GM18507 (cell line): ENCODE results near the gene MSL1.

Experiments
- DNase-seq: peaks from one replicate; pipeline ENCODE4 v3.0.0; 2011; ENCODE audit warnings: low read depth; ENCODE audit not compliant: insufficient read length; ENCODE audit errors: extremely low spot score
- FAIRE-seq: peaks from 2 replicates; lab custom pipeline; 2011; peaks lifted over from hg19 to GRCh38; lab: Jason Lieb, UNC

The MSL1 gene

GRCh38 chr17:40167685-40168261, 46.0 kb downstream of the MSL1 start:
- FAIRE-seq (no peak), DNase-seq (no peak)

- DNase-seq (no peak), FAIRE-seq (peak; percentile 73)
Observed at GRCh38 chr17:40168262-40168832, 46.6 kb downstream of the MSL1 start.

GRCh38 chr17:40170325-40170724, 48.6 kb downstream of the MSL1 start:
- no peak for DNase-seq
- no peak for FAIRE-seq

GRCh38 chr17:40171750-40172149, 50.0 kb downstream of the MSL1 start:
- no peak for DNase-seq
- no peak for FAIRE-seq

GRCh38 chr17:40173091-40173777, 51.5 kb downstream of the MSL1 start:
- no peak for FAIRE-seq

GRCh38 chr17:40173778-40174135, 52.0 kb downstream of the MSL1 start:
- FAIRE-seq: no peak
- no peak for DNase-seq

More at GRCh38 chr17:40173091-40173777, 51.5 kb downstream of the MSL1 start:
- DNase-seq: no peak

GRCh38 chr17:40174514-40174913, 52.7 kb downstream of the MSL1 start:
- FAIRE-seq (no peak), DNase-seq (no peak)

- DNase-seq (no peak), FAIRE-seq (no peak)
Observed at GRCh38 chr17:40175928-40176753, 54.4 kb downstream of the MSL1 start.

GRCh38 chr17:40176754-40177110, 55.0 kb downstream of the MSL1 start:
- FAIRE-seq (peak; percentile 5), DNase-seq (no peak)

- peak; percentile 81 for DNase-seq
- FAIRE-seq: peak; percentile 86
Observed at GRCh38 chr17:40177275-40177874, 55.6 kb downstream of the MSL1 start, which contains the start of gene RAPGEFL1. TSS of gene RAPGEFL1 (plus strand) at chr17:40177470. CDS start at chr17:40177862, 392 bp downstream.

- no peak for FAIRE-seq
- DNase-seq: no peak
Observed at GRCh38 chr17:40178021-40178601, 56.3 kb downstream of the MSL1 start.

- FAIRE-seq (no peak), DNase-seq (no peak)
Observed at GRCh38 chr17:40178660-40179059, 56.9 kb downstream of the MSL1 start.

GRCh38 chr17:40179923-40180659, 58.3 kb downstream of the MSL1 start:
- no peak for FAIRE-seq

GRCh38 chr17:40180694-40181093, 58.9 kb downstream of the MSL1 start:
- DNase-seq (no peak), FAIRE-seq (no peak)

More at GRCh38 chr17:40179923-40180659, 58.3 kb downstream of the MSL1 start:
- DNase-seq: no peak

- DNase-seq (no peak), FAIRE-seq (no peak)
Observed at GRCh38 chr17:40181205-40181604, 59.4 kb downstream of the MSL1 start.

- FAIRE-seq: no peak
- DNase-seq: no peak
Observed at GRCh38 chr17:40182606-40183005, 60.8 kb downstream of the MSL1 start.
